ENCODE results near the gene SLC26A6.

Gene SLC26A6

GRCh38 chr3:48655063-48655462, 19.8 kb upstream of the SLC26A6 start:
- ATAC-seq: no peak
- TF ChIP-seq ESRRG (CRISPR knock-in tag; IDR thresholded peaks at IDR 0.05) (no peak), ZC3H10 (CRISPR knock-in tag; IDR thresholded peaks at IDR 0.05) (no peak), CSDC2 (CRISPR knock-in tag; IDR thresholded peaks at IDR 0.05) (no peak), PPARA (CRISPR knock-in tag; IDR thresholded peaks at IDR 0.05; ENCODE audit: borderline replicate concordance) (no peak)

DNA sequence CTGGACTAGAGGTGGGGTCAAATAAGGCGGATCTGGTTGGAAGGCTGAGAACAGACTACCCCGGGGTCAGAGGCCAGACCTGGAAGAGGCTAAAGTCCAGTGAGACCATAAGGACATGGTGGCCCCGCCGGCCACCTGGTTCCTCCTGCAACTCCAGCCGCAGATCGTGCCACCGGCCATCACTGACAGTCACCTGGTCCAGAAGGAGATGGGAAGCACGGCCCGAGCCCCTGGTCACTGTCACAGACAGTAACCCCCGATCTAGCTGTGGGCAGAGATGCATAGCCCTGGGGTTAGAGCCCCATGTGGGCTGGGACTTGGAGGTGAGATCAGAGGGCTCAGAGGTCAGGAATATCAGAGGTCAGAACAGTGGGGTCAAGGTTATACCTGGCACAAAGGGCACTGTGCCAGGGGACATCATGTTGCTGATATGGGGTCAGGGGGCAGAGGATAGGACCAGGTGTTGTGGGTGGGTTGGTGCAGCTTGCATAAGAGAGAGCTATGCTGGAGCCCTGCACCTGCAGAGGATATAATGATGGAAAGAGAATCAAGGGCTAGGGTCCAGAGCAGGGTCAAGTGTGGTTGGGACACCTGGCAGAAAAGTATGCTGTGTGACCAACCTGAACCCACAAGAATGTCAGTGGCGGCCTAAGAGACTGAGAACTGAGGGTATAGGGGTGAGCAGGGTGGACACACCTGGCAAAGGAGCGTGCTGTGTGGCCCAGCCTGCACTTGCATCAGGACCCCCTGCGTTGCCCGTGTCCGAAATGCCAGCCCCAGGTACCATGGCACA, 17.9 kb upstream of the SLC26A6 start:
- TF ChIP-seq ARNTL (CRISPR knock-in tag; IDR thresholded peaks at IDR 0.05; ENCODE audit: borderline replicate concordance, low read depth) (no peak), RARB (CRISPR knock-in tag; IDR thresholded peaks at IDR 0.05) (no peak), PPARA (CRISPR knock-in tag; IDR thresholded peaks at IDR 0.05; ENCODE audit: borderline replicate concordance) (no peak), ZNF565 (CRISPR knock-in tag; conservative IDR thresholded peaks at IDR 0.05; ENCODE audit: low read depth) (no peak), CSRNP3 (CRISPR knock-in tag; IDR thresholded peaks at IDR 0.05) (no peak), ZC3H10 (CRISPR knock-in tag; IDR thresholded peaks at IDR 0.05) (no peak), ZNF70 (CRISPR knock-in tag; IDR thresholded peaks at IDR 0.05) (no peak), TOX (CRISPR knock-in tag; IDR thresholded peaks at IDR 0.05; ENCODE audit: borderline replicate concordance) (no peak), BACH2 (CRISPR knock-in tag; IDR thresholded peaks at IDR 0.05; ENCODE audit: borderline replicate concordance) (no peak), CSDC2 (CRISPR knock-in tag; IDR thresholded peaks at IDR 0.05) (no peak), TSHZ2 (CRISPR knock-in tag; IDR thresholded peaks at IDR 0.05) (no peak), SNAI2 (CRISPR knock-in tag; IDR thresholded peaks at IDR 0.05) (no peak), ZNF8 (CRISPR knock-in tag; IDR thresholded peaks at IDR 0.05) (no peak)
- TF ChIP-seq, protein P1, sequence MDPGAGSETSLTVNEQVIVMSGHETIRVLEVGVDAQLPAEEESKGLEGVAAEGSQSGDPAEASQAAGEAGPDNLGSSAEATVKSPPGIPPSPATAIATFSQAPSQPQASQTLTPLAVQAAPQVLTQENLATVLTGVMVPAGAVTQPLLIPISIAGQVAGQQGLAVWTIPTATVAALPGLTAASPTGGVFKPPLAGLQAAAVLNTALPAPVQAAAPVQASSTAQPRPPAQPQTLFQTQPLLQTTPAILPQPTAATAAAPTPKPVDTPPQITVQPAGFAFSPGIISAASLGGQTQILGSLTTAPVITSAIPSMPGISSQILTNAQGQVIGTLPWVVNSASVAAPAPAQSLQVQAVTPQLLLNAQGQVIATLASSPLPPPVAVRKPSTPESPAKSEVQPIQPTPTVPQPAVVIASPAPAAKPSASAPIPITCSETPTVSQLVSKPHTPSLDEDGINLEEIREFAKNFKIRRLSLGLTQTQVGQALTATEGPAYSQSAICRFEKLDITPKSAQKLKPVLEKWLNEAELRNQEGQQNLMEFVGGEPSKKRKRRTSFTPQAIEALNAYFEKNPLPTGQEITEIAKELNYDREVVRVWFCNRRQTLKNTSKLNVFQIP (CRISPR knock-in tag; IDR thresholded peaks at IDR 0.05; ENCODE audit: borderline replicate concordance, low read depth): no peak
- ATAC-seq: no peak

DNA sequence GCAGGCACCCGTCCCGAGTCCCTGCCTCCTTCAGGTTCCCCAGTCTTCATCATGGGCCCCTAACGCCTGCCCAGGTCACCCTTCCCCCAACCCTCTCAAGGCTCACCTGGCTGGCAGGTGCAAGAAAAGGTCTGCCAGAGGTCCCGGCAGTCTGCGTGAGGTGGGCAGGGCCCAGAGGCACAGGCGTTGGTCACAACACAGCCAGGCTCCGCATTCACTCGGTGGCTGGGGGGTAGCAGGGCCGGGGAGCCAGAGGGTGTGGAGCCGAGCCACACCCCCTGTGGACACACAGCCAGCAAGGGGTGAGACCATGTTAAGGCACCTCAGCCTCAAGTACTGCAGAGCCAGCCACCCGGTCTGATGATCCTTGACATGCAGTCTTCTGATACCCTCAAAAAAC, 16.5 kb upstream of the SLC26A6 start:
- TF ChIP-seq, protein P2, sequence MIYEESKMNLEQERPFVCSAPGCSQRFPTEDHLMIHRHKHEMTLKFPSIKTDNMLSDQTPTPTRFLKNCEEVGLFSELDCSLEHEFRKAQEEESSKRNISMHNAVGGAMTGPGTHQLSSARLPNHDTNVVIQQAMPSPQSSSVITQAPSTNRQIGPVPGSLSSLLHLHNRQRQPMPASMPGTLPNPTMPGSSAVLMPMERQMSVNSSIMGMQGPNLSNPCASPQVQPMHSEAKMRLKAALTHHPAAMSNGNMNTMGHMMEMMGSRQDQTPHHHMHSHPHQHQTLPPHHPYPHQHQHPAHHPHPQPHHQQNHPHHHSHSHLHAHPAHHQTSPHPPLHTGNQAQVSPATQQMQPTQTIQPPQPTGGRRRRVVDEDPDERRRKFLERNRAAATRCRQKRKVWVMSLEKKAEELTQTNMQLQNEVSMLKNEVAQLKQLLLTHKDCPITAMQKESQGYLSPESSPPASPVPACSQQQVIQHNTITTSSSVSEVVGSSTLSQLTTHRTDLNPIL (CRISPR knock-in tag; IDR thresholded peaks at IDR 0.05; ENCODE audit: low read depth): no peak
- TF ChIP-seq BACH2 (CRISPR knock-in tag; IDR thresholded peaks at IDR 0.05; ENCODE audit: borderline replicate concordance): no peak
- TF ChIP-seq PPARA (CRISPR knock-in tag; IDR thresholded peaks at IDR 0.05; ENCODE audit: borderline replicate concordance): no peak
- no peak for TF ChIP-seq ISL1 (CRISPR knock-in tag; IDR thresholded peaks at IDR 0.05)
- no peak for TF ChIP-seq ARNTL (CRISPR knock-in tag; IDR thresholded peaks at IDR 0.05; ENCODE audit: borderline replicate concordance, low read depth)

DNA sequence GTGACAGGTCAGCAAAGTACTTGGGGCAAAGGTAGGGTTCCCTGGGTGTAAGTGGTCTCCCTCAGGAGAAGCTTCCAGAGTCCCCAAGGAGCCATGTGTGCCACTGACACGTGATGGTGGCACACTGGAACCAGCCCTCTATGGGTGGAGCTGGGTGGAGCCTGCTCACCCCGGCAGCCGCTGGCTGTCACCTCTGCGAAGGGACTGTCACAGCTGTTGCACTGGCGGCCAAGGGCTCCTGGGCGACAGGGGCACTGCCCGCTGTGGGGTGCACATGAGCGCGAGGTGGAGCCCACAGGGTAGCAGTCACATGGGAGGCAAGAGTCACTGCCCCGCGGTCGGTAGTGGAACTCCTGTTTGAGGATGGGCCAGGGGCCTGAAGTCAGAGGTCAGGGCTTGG, 15.5 kb upstream of the SLC26A6 start:
- TF ChIP-seq ESRRG (CRISPR knock-in tag; IDR thresholded peaks at IDR 0.05) (no peak), BACH2 (CRISPR knock-in tag; IDR thresholded peaks at IDR 0.05; ENCODE audit: borderline replicate concordance) (no peak), ZFP3 (CRISPR knock-in tag; IDR thresholded peaks at IDR 0.05) (no peak), ZNF8 (CRISPR knock-in tag; IDR thresholded peaks at IDR 0.05) (no peak), OSR1 (CRISPR knock-in tag; IDR thresholded peaks at IDR 0.05) (no peak), GLIS3 (CRISPR knock-in tag; IDR thresholded peaks at IDR 0.05) (no peak), PPARA (CRISPR knock-in tag; IDR thresholded peaks at IDR 0.05; ENCODE audit: borderline replicate concordance) (no peak), SNAI2 (CRISPR knock-in tag; IDR thresholded peaks at IDR 0.05) (no peak), CSDC2 (CRISPR knock-in tag; IDR thresholded peaks at IDR 0.05) (no peak), ZFP30 (CRISPR knock-in tag; IDR thresholded peaks at IDR 0.05) (no peak), CSRNP3 (CRISPR knock-in tag; IDR thresholded peaks at IDR 0.05) (no peak)
- TF ChIP-seq, protein P2 (CRISPR knock-in tag; IDR thresholded peaks at IDR 0.05; ENCODE audit: low read depth): no peak
- no peak for ATAC-seq

More for the DNA sequence above, 16.5 kb upstream of the SLC26A6 start:
- no peak for ATAC-seq
